Mesenchymal stem cell (in vitro differentiated cells and primary cell): Measurements from ENCODE around the gene LDB2.

Experiments used
- DNase-seq: peaks from one replicate; pipeline ENCODE4 v3.0.0-alpha.2; 2013
- H2AFZ ChIP-seq: one replicate; pipeline ENCODE4 v1.6.1; 2013; ENCODE audit warnings: low read depth, mild to moderate bottlenecking, control low read depth, inconsistent platforms, low read length, moderate library complexity
- H2AK5ac ChIP-seq: 2 replicates; pipeline ENCODE4 v1.6.1; 2013; ENCODE audit warnings: low read length, moderate library complexity, mild to moderate bottlenecking, inconsistent platforms; ENCODE audit not compliant: severe bottlenecking
- H2BK120ac ChIP-seq: one replicate; pipeline ENCODE4 v1.6.1; 2013; ENCODE audit warnings: low read depth, mild to moderate bottlenecking, inconsistent platforms, low read length, moderate library complexity
- H2BK12ac ChIP-seq, 2 experiments: one replicate each; pipeline ENCODE4 v1.6.1; 2013; ENCODE audit warnings: inconsistent platforms in 2 of 2, low read length in 2 of 2, mild to moderate bottlenecking in 2 of 2, moderate library complexity in 2 of 2, control low read depth in 1 of 2
- H2BK15ac ChIP-seq: one replicate; pipeline ENCODE4 v1.6.1; 2013; ENCODE audit warnings: mild to moderate bottlenecking, low read depth, inconsistent platforms; ENCODE audit not compliant: poor library complexity, severe bottlenecking
- H2BK5ac ChIP-seq: 2 replicates; pipeline ENCODE4 v1.6.1; 2013; ENCODE audit warnings: low read depth, mild to moderate bottlenecking, low read length, control low read depth, inconsistent platforms; ENCODE audit not compliant: poor library complexity, severe bottlenecking
- H3K14ac ChIP-seq, 2 experiments: one replicate each; pipeline ENCODE4 v1.6.1; 2013; ENCODE audit warnings: inconsistent platforms in 2 of 2, low read length in 2 of 2, control low read depth in 1 of 2, mild to moderate bottlenecking in 1 of 2, moderate library complexity in 1 of 2
- H3K18ac ChIP-seq, 2 experiments: one replicate each; pipeline ENCODE4 v1.6.1; 2013; ENCODE audit warnings: inconsistent platforms in 2 of 2, low read length in 2 of 2, control low read depth in 1 of 2, low read depth in 1 of 2, mild to moderate bottlenecking in 1 of 2
- H3K23ac ChIP-seq, 2 experiments: one replicate each; pipeline ENCODE4 v1.6.1; 2013; ENCODE audit warnings: inconsistent platforms in 2 of 2, low read length in 2 of 2, mild to moderate bottlenecking in 2 of 2, moderate library complexity in 2 of 2, control low read depth in 1 of 2
- H3K27ac ChIP-seq: 2 replicates; pipeline ENCODE4 v1.5.1; 2013; ENCODE audit warnings: mild to moderate bottlenecking, moderate library complexity, low read length, control low read depth, inconsistent platforms; ENCODE audit not compliant: poor library complexity, severe bottlenecking
- H3K27me3 ChIP-seq, 2 experiments: 2 replicates each; pipeline versions ENCODE4 v1.6.1 to v1.7.0; 2013; ENCODE audit warnings: low read length in 2 of 2, mild to moderate bottlenecking in 2 of 2, moderate library complexity in 2 of 2, control low read depth in 1 of 2, inconsistent platforms in 1 of 2; ENCODE audit not compliant: control insufficient read depth in 1 of 2, insufficient read depth in 1 of 2
- H3K36me3 ChIP-seq, 2 experiments: 2 replicates each; pipeline versions ENCODE4 v1.6.1 to v1.7.0; 2013; ENCODE audit warnings: low read length in 2 of 2, control low read depth in 1 of 2, inconsistent platforms in 1 of 2, low read depth in 1 of 2, mild to moderate bottlenecking in 1 of 2; ENCODE audit not compliant: insufficient read depth in 2 of 2, control insufficient read depth in 1 of 2
- H3K4ac ChIP-seq, 2 experiments: one replicate each; pipeline ENCODE4 v1.6.1; 2013; ENCODE audit warnings: inconsistent platforms in 2 of 2, low read length in 2 of 2, mild to moderate bottlenecking in 2 of 2, moderate library complexity in 2 of 2, control low read depth in 1 of 2, low read depth in 1 of 2
- H3K4me1 ChIP-seq: 2 replicates; pipeline ENCODE4 v1.6.1; 2013; ENCODE audit warnings: low read depth, low read length, control low read depth; ENCODE audit not compliant: control insufficient read depth, insufficient read depth
- H3K4me2 ChIP-seq: 2 replicates; pipeline ENCODE4 v1.6.1; 2013; ENCODE audit warnings: low read length, mild to moderate bottlenecking, inconsistent platforms; ENCODE audit not compliant: poor library complexity, severe bottlenecking
- H3K4me3 ChIP-seq, 2 experiments: 2 replicates each; pipeline versions ENCODE4 v1.5.1 to v1.7.0; 2013; ENCODE audit warnings: low read length in 2 of 2, mild to moderate bottlenecking in 2 of 2, control low read depth in 1 of 2, low read depth in 1 of 2; ENCODE audit not compliant: insufficient read depth in 1 of 2
- H3K79me1 ChIP-seq: replicated peaks from 2 replicates; pipeline ENCODE4 v1.6.1; 2013; ENCODE audit warnings: mild to moderate bottlenecking, control low read depth, low read length, inconsistent platforms; ENCODE audit not compliant: poor library complexity, severe bottlenecking
- H3K9ac ChIP-seq: 2 replicates; pipeline ENCODE4 v1.7.0; 2013; ENCODE audit warnings: mild to moderate bottlenecking, low read length, moderate library complexity
- H3K9me3 ChIP-seq: 2 replicates; pipeline ENCODE4 v1.7.0; 2013; ENCODE audit warnings: mild to moderate bottlenecking, low read length; ENCODE audit not compliant: control insufficient read depth
- H4K8ac ChIP-seq: one replicate; pipeline ENCODE4 v1.6.1; 2013; ENCODE audit warnings: inconsistent platforms, mild to moderate bottlenecking, low read length, moderate library complexity
- H4K91ac ChIP-seq: one replicate; pipeline ENCODE4 v1.6.1; 2013; ENCODE audit warnings: mild to moderate bottlenecking, low read length, inconsistent platforms
- WGBS: methylation state at CpG from one replicate; pipeline ENCODE4 v1.1.7; 2013; ENCODE audit warnings: mixed read lengths; 5-methylcytosine and 5-hydroxymethylcytosine counted together

Gene LDB2

GRCh38 chr4:16480011-16480410, 418.4 kb downstream of the LDB2 start:
- no peaks in the 10 kb centered on the region for H3K79me1 ChIP-seq
- no peak overlapping the region for H3K4me3 ChIP-seq
- H3K9ac ChIP-seq = no peak overlapping the region
- peaks cover 8% of the 10 kb centered on the region for H3K9me3 ChIP-seq
- H2BK15ac ChIP-seq = no peak overlapping the region
- no peaks in the 10 kb centered on the region for H3K4me1 ChIP-seq
- H2AFZ ChIP-seq = no peak overlapping the region
- H4K8ac ChIP-seq = no peak overlapping the region
- no peak overlapping the region for H2BK12ac ChIP-seq
- H3K4ac ChIP-seq = no peak overlapping the region
- no peak overlapping the region for H3K27ac ChIP-seq
- H3K27me3 ChIP-seq = no peaks in the 10 kb centered on the region
- DNase-seq = no peak
- no peak overlapping the region for H2AK5ac ChIP-seq
- H3K4me2 ChIP-seq = no peak overlapping the region
- H3K23ac ChIP-seq = no peak overlapping the region
- H4K91ac ChIP-seq = no peak overlapping the region
- H3K14ac ChIP-seq = no peak overlapping the region
- H3K18ac ChIP-seq = no peak overlapping the region
- WGBS = 71% methylated on average over 2 of the region's 2 CpGs
- H2BK5ac ChIP-seq = no peak overlapping the region
- no peaks in the 10 kb centered on the region for H3K36me3 ChIP-seq
- no peak overlapping the region for H2BK120ac ChIP-seq

- Histone ChIP-seq H3K79me1 (no peaks in the 10 kb centered on the region), H3K4me3 (no peak overlapping the region), H2BK5ac (no peak overlapping the region), H3K18ac (no peak overlapping the region), H3K9me3 (peaks cover 14% of the 10 kb centered on the region), H2BK12ac (no peak overlapping the region), H4K91ac (no peak overlapping the region), H2AFZ (no peak overlapping the region), H3K36me3 (no peaks in the 10 kb centered on the region), H3K23ac (no peak overlapping the region), H3K4ac (no peak overlapping the region), H2BK120ac (no peak overlapping the region), H3K27me3 (no peaks in the 10 kb centered on the region), H3K4me2 (no peak overlapping the region), H4K8ac (no peak overlapping the region), H2BK15ac (no peak overlapping the region), H3K27ac (no peak overlapping the region), H3K9ac (no peak overlapping the region), H2AK5ac (no peak overlapping the region), H3K4me1 (no peaks in the 10 kb centered on the region), H3K14ac (no peak overlapping the region)
- no peak for DNase-seq
- WGBS = no CpG with 5 or more reads among the region's 1 CpG
Observed at GRCh38 chr4:16472537-16472936, 425.9 kb downstream of the LDB2 start.

- H3K4me2 ChIP-seq = no peak overlapping the region
- 87% methylated on average over 2 of the region's 2 CpGs for WGBS
- no peak overlapping the region for H2AK5ac ChIP-seq
- no peak overlapping the region for H3K9ac ChIP-seq
- H3K27ac ChIP-seq = no peak overlapping the region
- DNase-seq = no peak
- no peak overlapping the region for H2BK5ac ChIP-seq
- no peak overlapping the region for H2BK120ac ChIP-seq
- no peaks in the 10 kb centered on the region for H3K36me3 ChIP-seq
- no peaks in the 10 kb centered on the region for H3K9me3 ChIP-seq
- H3K4ac ChIP-seq = no peak overlapping the region
- no peaks in the 10 kb centered on the region for H3K79me1 ChIP-seq
- no peaks in the 10 kb centered on the region for H3K27me3 ChIP-seq
- H4K8ac ChIP-seq = no peak overlapping the region
- H3K18ac ChIP-seq = no peak overlapping the region
- H3K14ac ChIP-seq = no peak overlapping the region
- H3K4me3 ChIP-seq = no peak overlapping the region
- H2BK12ac ChIP-seq = no peak overlapping the region
- H3K4me1 ChIP-seq = no peaks in the 10 kb centered on the region
- H2BK15ac ChIP-seq = no peak overlapping the region
- H2AFZ ChIP-seq = no peak overlapping the region
- no peak overlapping the region for H3K23ac ChIP-seq
- H4K91ac ChIP-seq = no peak overlapping the region
Observed at GRCh38 chr4:16467061-16467460, 431.4 kb downstream of the LDB2 start.

- 100% methylated on average over 1 of the region's 1 CpG for WGBS
- Histone ChIP-seq H2BK5ac (no peak overlapping the region), H3K27me3 (no peaks in the 10 kb centered on the region), H3K4me3 (no peak overlapping the region), H4K8ac (no peak overlapping the region), H2BK12ac (no peak overlapping the region), H4K91ac (no peak overlapping the region), H3K9me3 (no peaks in the 10 kb centered on the region), H3K23ac (no peak overlapping the region), H2AFZ (no peak overlapping the region), H3K27ac (no peak overlapping the region), H3K4me2 (no peak overlapping the region), H2BK120ac (no peak overlapping the region), H3K14ac (no peak overlapping the region), H3K18ac (no peak overlapping the region), H3K79me1 (no peaks in the 10 kb centered on the region), H3K36me3 (no peaks in the 10 kb centered on the region), H3K9ac (no peak overlapping the region), H3K4me1 (no peaks in the 10 kb centered on the region), H2BK15ac (no peak overlapping the region), H2AK5ac (no peak overlapping the region), H3K4ac (no peak overlapping the region)
- no peak for DNase-seq
Observed at GRCh38 chr4:16466581-16466980, 431.9 kb downstream of the LDB2 start.
